ENCODE data around the gene TSC22D4.
A peak's percentile ranks its signal among the peaks of the same experiment; 100 is the strongest.

TSC22D4 gene

GRCh38 chr7:100428199-100428966, 50.6 kb downstream of the TSC22D4 start, which contains the start of gene ZCWPW1:
ZCWPW1 (minus strand) TSS chr7:100428703; CDS start chr7:100420649, 8,054 bp downstream.
- peak; percentile 88 for DNase-seq (ENCODE audit: low read depth)

- DNase-seq (ENCODE audit: low read depth), result no peak
Measured at GRCh38 chr7:100427762-100428198, 51.2 kb downstream of the TSC22D4 start.

- no peak for DNase-seq (ENCODE audit: low read depth)
Measured at GRCh38 chr7:100426516-100426915, 52.5 kb downstream of the TSC22D4 start.

- no peak for DNase-seq (ENCODE audit: low read depth)
Measured at GRCh38 chr7:100425347-100425746, 53.7 kb downstream of the TSC22D4 start.

- DNase-seq (ENCODE audit: low read depth), result no peak
Measured at GRCh38 chr7:100423315-100423714, 55.7 kb downstream of the TSC22D4 start.

- DNase-seq (ENCODE audit: low read depth), result no peak
Measured at GRCh38 chr7:100419660-100420226, 59.3 kb downstream of the TSC22D4 start.

- DNase-seq (ENCODE audit: low read depth), result no peak
Measured at GRCh38 chr7:100418930-100419659, 59.9 kb downstream of the TSC22D4 start.
